DND-41 (cell line): Measurements from ENCODE around the gene RPL39.
"Not testable (repeated sequence)": the region's sequence is repeated elsewhere in the genome, so short reads cannot be mapped to it uniquely, and the experiment has no call there.

ENCODE experiments used
- ATAC-seq: fragments of 200-7000 bp; cut with Tn5 transposase; 3 replicates; pipeline ENCODE4 v1.9.1; 2021; ENCODE audit warnings: low read depth; ENCODE audit not compliant: insufficient read depth
- DNase-seq: peaks from one replicate; pipeline ENCODE4 v3.0.0-alpha.2; 2020
- H2AFZ ChIP-seq: 2 replicates; pipeline ENCODE4 v1.6.0; 2012; ENCODE audit warnings: low read depth, low read length
- H3K27ac ChIP-seq: 2 replicates; pipeline ENCODE4 v1.5.1; 2012; ENCODE audit warnings: low read length, inconsistent platforms
- H3K27me3 ChIP-seq: fragments of 200-600 bp; sonication (generic); 2 replicates; pipeline ENCODE4 v1.6.0; 2012; ENCODE audit warnings: low read length, mild to moderate bottlenecking, inconsistent platforms; ENCODE audit not compliant: insufficient read depth, poor library complexity
- H3K36me3 ChIP-seq: 2 replicates; pipeline ENCODE4 v1.5.1; 2012; ENCODE audit warnings: low read length, inconsistent platforms; ENCODE audit not compliant: insufficient read depth
- H3K4me1 ChIP-seq: 2 replicates; pipeline ENCODE4 v1.5.1; 2012; ENCODE audit warnings: mild to moderate bottlenecking, low read length; ENCODE audit not compliant: insufficient read depth
- H3K4me2 ChIP-seq: 2 replicates; pipeline ENCODE4 v1.6.0; 2012; ENCODE audit warnings: mild to moderate bottlenecking, moderate library complexity, low read length, inconsistent platforms; ENCODE audit not compliant: insufficient read depth
- H3K4me3 ChIP-seq, 2 experiments: fragments of 200-600 bp in 1 of 2; shearing (Covaris generic) in 1 of 2; 2 replicates each; pipeline ENCODE4 v1.5.1; 2012 to 2016; ENCODE audit warnings: inconsistent platforms in 2 of 2, low read length in 2 of 2, mild to moderate bottlenecking in 2 of 2, low read depth in 1 of 2, moderate library complexity in 1 of 2
- H3K79me2 ChIP-seq: 2 replicates; pipeline ENCODE4 v1.6.0; 2012; ENCODE audit warnings: low read length, inconsistent platforms; ENCODE audit not compliant: insufficient read depth
- H3K9ac ChIP-seq: 2 replicates; pipeline ENCODE4 v1.6.0; 2012; ENCODE audit warnings: low read depth, mild to moderate bottlenecking, inconsistent platforms, low read length, moderate library complexity
- H3K9me3 ChIP-seq: 2 replicates; pipeline ENCODE4 v1.5.1; 2012; ENCODE audit warnings: low read length, moderate library complexity, mild to moderate bottlenecking, inconsistent platforms; ENCODE audit not compliant: insufficient read depth, severe bottlenecking
- H4K20me1 ChIP-seq: 2 replicates; pipeline ENCODE4 v1.6.0; 2012; ENCODE audit warnings: low read length; ENCODE audit not compliant: insufficient read depth
- EZH2 ChIP-seq: IDR thresholded peaks from 3 replicates; pipeline ENCODE4 v1.6.1; 2012; ENCODE audit warnings: borderline replicate concordance, low read depth, mild to moderate bottlenecking, moderate library complexity, low read length, inconsistent platforms; ENCODE audit not compliant: severe bottlenecking
- TF ChIP-seq, protein P1 (sequence below): IDR thresholded peaks from 2 replicates; pipeline ENCODE4 v1.5.1; 2012; ENCODE audit warnings: borderline replicate concordance, low read length, moderate library complexity, mild to moderate bottlenecking; ENCODE audit not compliant: poor library complexity, severe bottlenecking; ENCODE audit errors: extremely low read depth

Gene RPL39

DNA sequence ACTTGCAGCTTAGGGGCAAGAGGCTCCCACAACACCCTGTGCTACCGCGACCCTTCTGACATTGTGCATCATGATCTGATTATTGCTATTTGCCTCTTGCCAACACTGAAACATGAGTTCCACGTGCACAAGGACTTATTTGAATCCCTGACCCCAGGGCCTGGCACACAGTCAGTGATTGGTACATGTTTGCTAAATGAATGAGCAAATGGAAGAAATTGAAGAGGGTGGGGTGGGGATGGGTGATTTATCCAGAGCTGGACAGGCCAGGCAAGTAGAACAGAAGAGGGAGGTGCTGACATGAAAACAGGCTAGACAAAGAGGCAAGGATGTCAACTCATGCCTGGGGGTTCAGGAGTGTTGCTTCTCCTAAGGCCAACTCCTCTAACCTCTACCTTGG is 24.9 kb upstream of the RPL39 start:
- Histone ChIP-seq H3K4me2 (no peak overlapping the region), H3K27me3 (no peaks in the 10 kb centered on the region), H3K79me2 (no peaks in the 10 kb centered on the region), H3K36me3 (no peaks in the 10 kb centered on the region), H3K4me3 (no peak overlapping the region), H2AFZ (no peak overlapping the region), H3K4me1 (no peaks in the 10 kb centered on the region; the same call in 1 of the 2 replicates), H3K9me3 (no peaks in the 10 kb centered on the region), H3K27ac (no peak overlapping the region), H3K9ac (no peak overlapping the region), H4K20me1 (no peaks in the 10 kb centered on the region)
- DNase-seq: no peak
- ATAC-seq: no peak
- TF ChIP-seq EZH2: no peak
- TF ChIP-seq, protein P1, sequence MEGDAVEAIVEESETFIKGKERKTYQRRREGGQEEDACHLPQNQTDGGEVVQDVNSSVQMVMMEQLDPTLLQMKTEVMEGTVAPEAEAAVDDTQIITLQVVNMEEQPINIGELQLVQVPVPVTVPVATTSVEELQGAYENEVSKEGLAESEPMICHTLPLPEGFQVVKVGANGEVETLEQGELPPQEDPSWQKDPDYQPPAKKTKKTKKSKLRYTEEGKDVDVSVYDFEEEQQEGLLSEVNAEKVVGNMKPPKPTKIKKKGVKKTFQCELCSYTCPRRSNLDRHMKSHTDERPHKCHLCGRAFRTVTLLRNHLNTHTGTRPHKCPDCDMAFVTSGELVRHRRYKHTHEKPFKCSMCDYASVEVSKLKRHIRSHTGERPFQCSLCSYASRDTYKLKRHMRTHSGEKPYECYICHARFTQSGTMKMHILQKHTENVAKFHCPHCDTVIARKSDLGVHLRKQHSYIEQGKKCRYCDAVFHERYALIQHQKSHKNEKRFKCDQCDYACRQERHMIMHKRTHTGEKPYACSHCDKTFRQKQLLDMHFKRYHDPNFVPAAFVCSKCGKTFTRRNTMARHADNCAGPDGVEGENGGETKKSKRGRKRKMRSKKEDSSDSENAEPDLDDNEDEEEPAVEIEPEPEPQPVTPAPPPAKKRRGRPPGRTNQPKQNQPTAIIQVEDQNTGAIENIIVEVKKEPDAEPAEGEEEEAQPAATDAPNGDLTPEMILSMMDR: no peak

DNA sequence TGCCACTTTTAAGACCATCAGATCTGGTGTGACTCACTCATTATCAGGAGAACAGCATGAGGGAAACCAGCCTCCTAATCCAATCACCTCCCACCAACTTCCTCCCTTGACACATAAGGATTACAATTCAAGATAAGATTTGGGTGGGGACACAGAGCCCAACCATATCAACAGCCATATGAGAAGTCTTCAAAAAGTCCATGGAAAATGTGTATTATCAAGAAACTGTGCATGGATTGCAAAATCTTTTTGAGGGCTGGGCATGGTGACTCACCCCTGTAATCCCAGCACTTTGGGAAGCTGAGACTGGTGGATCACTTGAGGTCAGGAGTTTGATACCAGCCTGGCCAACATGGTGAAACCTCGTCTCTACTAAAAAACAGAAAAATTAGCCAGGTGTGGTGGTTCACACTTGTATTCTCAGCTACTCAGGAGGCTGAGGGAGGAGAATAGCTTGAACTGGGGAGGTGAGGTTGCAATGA is 17.8 kb upstream of the RPL39 start:
- Histone ChIP-seq H3K79me2 (no peaks in the 10 kb centered on the region), H3K27me3 (no peaks in the 10 kb centered on the region), H3K27ac (no peak overlapping the region), H3K9me3 (no peaks in the 10 kb centered on the region), H3K36me3 (no peaks in the 10 kb centered on the region), H4K20me1 (no peaks in the 10 kb centered on the region), H3K4me1 (no peaks in the 10 kb centered on the region), H3K9ac (no peak overlapping the region), H3K4me2 (no peak overlapping the region), H3K4me3 (no peak overlapping the region), H2AFZ (no peak overlapping the region)
- ATAC-seq: no peak
- no peak for DNase-seq
- no peak for TF ChIP-seq EZH2
- TF ChIP-seq, protein P1: no peak

DNA sequence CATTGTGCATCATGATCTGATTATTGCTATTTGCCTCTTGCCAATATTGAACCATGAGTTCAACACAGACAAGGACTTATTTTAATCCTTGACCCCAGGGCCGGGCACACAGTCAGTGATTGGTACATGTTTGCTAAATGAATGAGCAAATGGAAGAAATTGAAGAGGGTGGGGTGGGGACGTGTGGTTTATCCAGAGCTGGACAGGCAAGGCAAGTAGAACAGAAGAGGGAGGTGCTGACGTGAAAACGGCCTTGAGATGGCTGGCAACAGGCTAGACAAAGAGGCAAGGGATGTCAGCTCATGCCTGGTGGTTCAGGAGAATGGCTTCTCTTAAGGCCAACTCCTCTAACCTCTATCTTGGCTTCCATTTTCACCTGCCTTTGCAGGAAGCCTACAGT is 17.0 kb upstream of the RPL39 start:
- DNase-seq, H3K4me3 ChIP-seq, H3K79me2 ChIP-seq, H3K4me2 ChIP-seq, H4K20me1 ChIP-seq, ATAC-seq, H3K36me3 ChIP-seq, H3K27me3 ChIP-seq, H2AFZ ChIP-seq, H3K9ac ChIP-seq, H3K9me3 ChIP-seq, H3K4me1 ChIP-seq, H3K27ac ChIP-seq: not testable (repeated sequence)

DNA sequence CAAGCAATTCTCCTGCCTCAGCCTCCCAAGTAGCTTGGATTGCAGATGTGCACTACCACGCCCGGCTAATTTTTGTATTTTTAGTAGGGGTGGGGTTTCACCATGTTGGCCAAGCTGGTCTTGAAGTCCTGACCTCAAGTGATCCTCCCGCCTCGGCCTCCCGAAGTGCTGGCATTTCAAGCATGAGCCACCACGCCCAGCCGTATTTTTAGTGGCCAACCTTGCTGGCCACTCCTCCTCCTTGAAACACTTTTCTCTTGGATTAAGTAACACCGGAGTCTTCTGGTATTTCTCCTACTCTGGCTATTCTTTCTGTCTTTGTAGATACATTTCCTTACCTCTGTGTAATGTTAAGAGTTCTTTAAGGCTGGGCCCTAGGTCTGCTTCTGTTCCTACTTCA is 11.1 kb upstream of the RPL39 start:
- Histone ChIP-seq H3K9me3 (no peaks in the 10 kb centered on the region), H3K4me1 (no peaks in the 10 kb centered on the region), H3K36me3 (no peaks in the 10 kb centered on the region), H3K27me3 (no peaks in the 10 kb centered on the region), H4K20me1 (no peaks in the 10 kb centered on the region), H3K4me2 (no peak overlapping the region), H2AFZ (no peak overlapping the region), H3K79me2 (no peaks in the 10 kb centered on the region), H3K4me3 (no peak overlapping the region), H3K27ac (no peak overlapping the region), H3K9ac (no peak overlapping the region)
- DNase-seq: no peak
- no peak for TF ChIP-seq EZH2
- TF ChIP-seq, protein P1: no peak
- no peak for ATAC-seq
